Glomerular endothelial cell (primary cell): ENCODE data around the gene SIGLEC1. TPM values are rescaled to one million over a fixed set of nuclear protein-coding genes. Genes with fewer than 3 reads are reported as not detected.

Experiments
- DNase-seq: peaks from one replicate; pipeline ENCODE4 v3.0.0-alpha.2; 2011; ENCODE audit warnings: low read depth, low spot score; ENCODE audit errors: extremely low read depth
- total RNA-seq: library from RNA; depleted of rRNA; stranded (reverse); fragments of >200 nt; gene quantifications from 2 replicates; pipeline ENCODE4 v1.2.3, GENCODE V29; 2015

The SIGLEC1 gene
- total RNA-seq, 1 donor from 2014 or later = not detected

GRCh38 chr20:3681352-3681930 lies 31.0 kb downstream of the SIGLEC1 start:
- no peak for DNase-seq

GRCh38 chr20:3680701-3681351 lies 31.6 kb downstream of the SIGLEC1 start:
- no peak for DNase-seq

GRCh38 chr20:3679749-3680700 lies 32.4 kb downstream of the SIGLEC1 start:
- no peak for DNase-seq

DNA sequence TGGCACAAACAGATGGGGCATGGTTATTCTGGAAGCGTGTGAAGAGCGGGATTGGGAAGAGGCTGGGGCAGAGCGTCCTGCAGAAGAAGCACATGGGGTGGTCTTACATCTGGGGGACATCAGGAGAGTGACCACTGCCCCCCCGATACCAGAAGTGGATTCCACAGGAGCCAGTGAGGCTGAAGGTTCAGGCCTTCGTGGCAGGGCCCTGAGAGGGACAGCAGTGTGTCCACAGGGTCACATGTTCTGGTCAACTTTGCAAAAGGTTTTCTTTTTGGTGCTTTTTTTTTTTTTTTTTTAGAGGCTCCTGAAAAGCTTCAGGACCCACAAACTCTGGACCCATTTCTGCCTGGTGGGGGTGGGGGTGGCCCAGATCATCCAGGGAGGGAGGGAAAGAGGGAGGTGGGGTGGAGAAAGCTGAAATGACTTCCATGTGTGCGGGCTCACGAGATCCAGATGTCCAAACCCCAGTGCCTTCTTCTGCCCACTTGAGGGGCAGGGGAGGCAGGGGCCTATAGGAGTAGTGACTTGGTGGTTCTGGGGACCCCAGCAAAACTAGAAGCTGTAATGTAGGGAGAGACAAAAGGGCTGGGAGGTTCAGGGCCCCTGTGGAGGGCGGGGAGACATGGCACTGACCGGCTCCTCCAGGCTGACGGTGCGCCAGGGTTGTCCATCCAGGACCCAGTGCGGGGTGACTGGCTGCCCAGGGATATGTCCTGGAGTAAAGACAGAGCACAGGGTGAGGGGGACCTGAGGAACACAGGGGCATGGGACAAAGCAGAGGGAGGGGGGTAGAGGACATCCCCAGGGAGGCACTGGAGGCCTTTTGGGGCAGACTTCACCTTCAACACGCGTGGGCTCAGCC lies 33.3 kb downstream of the SIGLEC1 start:
- DNase-seq = no peak

DNA sequence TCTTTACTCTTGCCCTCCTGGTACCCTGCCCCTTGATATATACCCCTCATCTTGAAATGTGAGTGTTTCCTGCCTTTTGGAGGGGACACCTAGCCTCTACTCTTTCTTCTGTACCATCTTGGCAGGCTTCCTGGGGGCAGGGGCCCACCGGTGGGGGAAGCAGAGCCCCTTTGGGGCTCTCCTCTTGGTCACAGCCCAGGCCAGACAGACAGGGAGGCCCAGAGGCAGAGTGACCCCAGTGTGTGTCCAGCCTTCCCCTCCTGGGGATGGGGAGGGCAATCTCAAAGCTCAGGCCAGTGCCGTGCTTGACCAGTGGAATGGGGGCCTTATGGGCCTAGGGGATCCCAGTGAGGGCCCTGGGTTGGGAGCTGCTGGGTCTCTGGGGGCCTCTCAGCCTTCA lies 34.2 kb downstream of the SIGLEC1 start:
- no peak for DNase-seq

DNA sequence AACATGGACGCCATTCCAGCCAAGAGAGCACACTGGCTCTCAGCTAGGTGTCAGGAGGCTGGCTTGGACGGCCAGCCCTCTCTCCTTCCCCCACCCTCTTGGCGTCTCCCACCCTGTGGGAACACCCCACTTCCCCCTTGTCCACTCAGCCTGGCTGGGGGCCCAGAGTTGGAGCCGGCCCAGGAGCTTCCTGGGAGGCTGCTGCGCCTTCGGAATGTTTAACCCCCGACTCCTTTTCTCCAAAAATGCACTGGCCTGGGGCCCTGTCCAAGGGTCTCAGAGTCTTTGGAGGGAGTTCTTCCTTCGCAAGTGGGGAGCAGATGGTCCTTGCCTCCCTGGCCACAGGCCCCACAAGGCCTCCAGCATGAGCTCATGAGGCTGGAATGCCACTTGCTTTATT lies 34.7 kb downstream of the SIGLEC1 start:
- no peak for DNase-seq

DNA sequence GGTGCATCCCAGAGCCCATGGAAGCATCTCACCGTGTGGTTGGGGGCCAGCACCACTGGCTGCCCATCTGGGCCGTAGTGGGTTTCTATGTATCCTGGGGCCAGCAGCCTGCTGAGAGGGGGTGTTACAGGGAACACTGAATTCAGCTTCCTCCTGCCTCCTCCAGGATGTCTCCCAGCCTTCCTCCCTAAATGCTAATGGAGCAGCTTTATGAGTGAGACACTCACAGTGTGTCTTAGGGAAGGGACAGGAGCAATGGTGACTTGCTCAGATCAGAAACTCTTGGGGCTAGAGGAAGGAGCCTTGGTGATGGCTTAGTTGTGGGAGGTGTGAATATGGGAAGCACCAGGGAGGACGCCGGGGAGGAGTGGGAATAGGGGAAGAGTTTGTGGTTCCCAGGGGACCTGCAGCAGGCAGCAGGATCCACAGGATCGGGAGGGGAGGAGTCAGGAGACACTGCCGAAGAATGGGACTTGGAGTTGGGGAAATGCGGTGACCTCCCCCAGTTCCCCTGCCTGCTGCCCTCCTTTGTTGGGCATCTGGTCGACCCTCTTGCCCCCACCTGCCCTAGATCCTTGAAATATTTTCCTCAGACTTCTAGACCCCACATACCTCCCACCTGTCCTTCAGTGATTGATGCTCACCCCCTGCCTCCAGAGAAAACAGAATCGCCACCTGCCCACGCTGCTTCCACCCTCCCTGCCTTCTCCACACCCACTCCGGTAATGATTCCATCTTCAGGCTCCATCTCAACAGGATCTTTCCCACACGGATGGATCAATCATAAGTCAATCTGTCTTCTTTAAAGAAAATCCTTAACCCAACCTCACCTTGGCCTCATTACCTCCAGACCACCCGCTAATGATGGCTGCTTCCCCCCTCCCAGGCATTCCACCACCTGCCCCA lies 37.2 kb downstream of the SIGLEC1 start:
- DNase-seq = no peak

DNA sequence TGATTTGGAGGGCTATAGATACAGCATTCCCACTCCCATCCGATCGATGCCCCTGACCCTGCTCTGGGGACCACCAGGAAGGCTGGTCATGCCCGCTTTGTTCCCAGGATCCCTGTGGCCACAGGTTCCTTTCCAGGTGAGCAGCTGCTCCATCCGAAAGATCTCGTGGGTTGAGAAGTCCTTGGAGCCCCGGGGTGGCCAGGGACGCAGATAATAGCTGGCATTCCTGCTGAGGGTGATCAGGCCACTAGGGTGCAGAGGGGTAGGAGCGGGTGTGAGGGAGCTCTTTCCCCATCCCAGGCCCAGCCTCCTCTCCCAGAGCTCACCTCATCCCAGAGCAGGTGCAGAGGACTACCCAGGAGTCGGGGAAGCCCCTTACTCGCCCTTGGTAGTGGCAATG lies 38.0 kb downstream of the SIGLEC1 start:
- no peak for DNase-seq

DNA sequence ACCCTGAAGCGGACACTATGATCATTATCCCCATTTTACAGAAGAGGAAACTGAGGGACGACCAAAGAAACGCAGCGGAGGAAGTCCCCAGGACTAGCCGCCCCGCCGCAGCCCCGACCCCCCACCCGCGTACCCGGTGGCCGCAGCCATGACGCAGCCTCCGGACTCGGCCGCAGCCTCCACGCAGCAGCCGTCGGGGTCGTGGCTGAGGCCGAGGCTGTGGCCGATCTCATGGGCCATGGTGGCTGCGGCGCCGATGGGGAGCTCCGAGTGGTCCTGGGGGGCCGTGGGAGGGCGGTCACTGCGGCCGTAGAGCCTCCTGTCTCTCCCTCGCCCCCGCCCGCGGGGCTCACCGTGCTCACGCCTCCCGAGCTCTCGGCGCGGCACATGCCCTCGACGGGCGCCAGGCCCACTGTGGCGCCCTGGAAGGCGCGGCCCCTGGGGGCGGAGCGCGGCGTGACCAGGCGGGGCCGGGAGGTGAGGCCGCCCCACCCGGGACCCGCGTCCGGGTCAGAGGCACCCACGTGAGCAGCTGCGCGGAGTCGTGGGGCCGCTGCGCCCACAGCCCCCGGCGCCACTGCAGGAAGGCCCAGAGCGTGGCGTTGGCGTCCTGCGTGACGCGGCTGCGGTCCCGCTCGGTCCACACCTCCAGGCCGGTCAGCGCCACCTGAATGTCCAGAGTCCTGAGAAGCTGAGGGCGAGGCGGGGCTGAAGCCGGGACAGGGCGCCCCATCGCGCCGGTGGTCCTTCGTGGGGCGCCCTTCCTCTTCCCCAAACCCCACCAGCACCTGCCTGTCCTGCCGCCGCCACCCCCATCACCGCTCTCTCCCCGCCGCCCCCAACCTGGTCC lies 39.0 kb downstream of the SIGLEC1 start:
- no peak for DNase-seq

- no peak for DNase-seq
These were observed 39.7 kb downstream of the SIGLEC1 start for GRCh38 chr20:3672547-3673171.

DNA sequence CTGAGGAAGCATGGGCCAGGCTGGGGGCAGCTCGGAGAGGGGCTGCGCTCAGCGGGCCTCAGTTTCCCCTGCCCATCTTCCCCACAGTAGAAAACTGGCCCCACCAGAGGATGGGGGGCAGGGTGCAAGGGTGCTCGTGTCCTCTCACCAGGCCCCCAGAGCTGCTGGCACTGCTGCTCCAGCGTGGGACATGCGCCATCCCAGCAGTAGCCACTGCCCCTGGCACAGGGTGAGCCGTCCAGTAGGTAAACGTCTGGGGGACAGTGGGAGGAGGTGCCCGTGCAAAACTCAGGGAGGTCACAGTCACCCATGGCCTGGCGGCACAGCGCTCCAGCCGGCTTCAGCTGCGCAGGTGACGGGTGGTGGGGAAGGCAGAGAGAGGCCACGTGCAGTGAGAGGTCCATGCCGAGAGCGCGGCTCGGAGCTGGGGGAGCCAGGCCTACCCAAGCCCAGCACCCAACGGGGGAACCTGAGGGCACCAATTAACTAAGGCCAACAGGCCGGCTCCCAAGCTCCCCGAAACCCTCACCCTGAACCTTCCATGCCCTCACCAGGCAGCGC lies 40.3 kb downstream of the SIGLEC1 start:
- DNase-seq = no peak

GRCh38 chr20:3670945-3671344 lies 41.5 kb downstream of the SIGLEC1 start:
- no peak for DNase-seq

DNA sequence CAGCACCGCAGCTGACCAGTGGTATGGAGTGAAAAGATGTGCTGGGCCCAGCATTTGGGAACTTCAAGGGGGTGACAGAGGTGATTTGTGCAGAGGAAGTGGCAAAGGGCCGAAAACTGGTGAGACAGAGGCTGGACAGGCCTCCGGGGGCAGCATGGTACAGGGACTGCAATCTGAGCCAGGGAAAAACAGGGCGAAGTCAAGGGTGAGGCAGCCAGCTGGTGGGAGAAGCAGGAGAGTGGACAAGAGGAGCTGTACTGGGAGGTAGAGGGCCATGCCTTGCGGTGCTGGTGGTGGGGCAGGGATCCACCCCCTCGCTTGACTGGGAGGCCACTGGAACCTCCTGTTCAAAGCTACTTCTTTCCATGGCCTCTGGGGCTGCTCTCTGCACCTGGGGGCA lies 41.9 kb downstream of the SIGLEC1 start:
- DNase-seq = no peak

DNA sequence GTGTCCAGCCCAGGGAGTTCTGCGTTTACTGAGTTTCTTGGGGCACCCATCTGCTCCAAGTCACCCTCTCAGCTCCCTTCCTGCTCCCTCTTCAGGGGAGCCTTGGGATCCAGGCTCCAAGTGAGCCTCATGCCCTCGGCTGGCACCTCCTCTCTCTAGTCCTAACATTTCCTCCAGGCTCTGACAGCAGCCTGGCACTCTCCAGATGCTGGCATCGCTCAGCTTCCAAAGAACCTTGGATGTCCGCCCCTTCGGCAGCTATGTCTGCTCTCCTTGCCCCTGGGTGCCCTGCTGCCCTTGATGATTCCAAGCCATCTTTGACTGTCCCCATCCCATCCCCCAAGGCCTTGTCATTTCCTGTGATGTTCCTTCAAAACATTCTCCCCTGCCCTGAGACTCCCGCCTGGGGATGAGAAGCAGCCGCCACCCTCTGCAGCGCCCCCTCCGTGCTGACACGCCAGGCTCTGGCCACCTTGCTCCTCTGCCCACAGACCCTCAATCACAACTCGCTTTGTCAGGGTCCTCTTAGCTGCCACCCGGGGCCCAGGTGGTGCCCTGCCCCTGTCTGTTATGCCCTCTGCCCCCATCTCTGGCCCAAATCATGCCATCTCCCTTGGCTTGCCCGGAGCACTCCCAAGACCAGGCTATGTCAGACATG lies 42.6 kb downstream of the SIGLEC1 start:
- DNase-seq = no peak

DNA sequence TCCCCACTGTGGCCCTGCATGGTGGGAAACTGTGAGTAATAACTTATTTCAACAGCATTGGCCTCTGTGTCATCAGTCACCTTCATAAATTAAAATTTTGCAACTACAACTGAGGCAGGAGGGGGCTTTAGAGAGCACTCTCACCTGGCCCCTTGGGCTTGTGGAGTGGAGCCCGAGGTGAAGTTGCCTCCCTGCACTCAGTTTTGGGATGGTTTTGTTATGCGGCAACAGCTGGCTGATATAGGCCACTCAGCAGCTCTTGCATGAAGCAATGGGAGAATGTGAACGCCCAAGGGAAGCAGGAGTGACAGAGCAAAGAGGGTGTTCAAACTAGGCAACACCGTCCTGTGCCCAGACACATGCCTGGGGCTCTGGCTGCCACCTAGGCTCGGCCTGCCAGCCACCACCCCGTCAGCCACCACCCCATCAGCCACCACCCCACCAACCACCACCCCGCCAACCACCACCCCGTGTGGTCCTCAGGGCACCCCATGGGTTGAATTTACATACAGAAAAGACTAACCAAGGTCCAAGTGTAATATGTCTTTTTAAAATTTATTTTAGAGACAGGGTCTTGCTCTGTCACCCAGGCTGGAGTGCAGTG lies 44.9 kb downstream of the SIGLEC1 start:
- no peak for DNase-seq

- no peak for DNase-seq
These were observed 48.5 kb downstream of the SIGLEC1 start for GRCh38 chr20:3663858-3664257.

DNA sequence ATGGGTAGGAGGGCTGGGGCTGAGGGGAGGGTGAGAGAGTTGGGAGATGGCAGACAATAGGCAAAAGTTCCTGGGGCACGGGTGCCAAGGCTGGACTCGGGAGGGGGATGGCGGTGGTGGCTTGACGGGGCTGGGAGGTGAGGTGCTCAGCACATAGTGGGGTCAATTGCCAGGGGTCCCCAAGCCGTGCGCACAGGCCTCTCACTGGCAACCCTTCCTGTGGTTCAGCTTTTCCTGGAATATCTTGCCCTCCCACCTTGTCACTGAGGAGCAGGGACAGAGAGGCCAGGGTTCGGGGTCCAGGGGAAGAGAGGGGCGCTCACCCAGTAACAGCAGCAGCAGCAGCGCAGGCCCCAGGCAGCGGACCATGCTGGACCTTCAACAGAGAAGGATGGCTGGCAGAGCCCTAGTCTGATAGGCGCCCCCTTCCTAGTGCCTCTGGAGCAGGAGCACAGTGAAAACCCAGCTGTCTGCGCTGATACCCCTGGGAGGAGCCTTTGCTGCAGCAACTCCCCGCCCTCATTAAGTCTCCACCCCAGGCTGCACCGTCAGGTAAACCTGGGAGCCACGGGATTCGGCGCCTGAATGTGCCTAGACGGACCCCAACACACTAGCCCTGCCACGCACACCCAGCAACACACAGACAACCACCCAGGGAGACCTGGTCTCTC lies 49.2 kb downstream of the SIGLEC1 start, which contains the start of gene GFRA4:
TSS of gene GFRA4 (minus strand) at position 369 of the 671 bp plus-strand sequence. CDS start at position 369, 0 bp downstream.
- no peak for DNase-seq
